Liver (tissue), 9 donors: ENCODE results near the gene TRIM17. TPM values are rescaled to one million over a fixed set of nuclear protein-coding genes. Genes with fewer than 3 reads are reported as not detected.

Experiments used
- DNase-seq: peaks from one replicate; pipeline ENCODE4 v3.0.0-alpha.2; 2017; ENCODE audit warnings: low spot score
- H3K27ac ChIP-seq, 2 donors: one replicate each; pipeline ENCODE4 v1.7.0; 2013; ENCODE audit warnings: inconsistent platforms in 2 of 2, low read length in 2 of 2, control low read depth in 1 of 2, low read depth in 1 of 2, mild to moderate bottlenecking in 1 of 2
- H3K27me3 ChIP-seq, 4 donors: one replicate each; pipeline versions ENCODE4 v1.6.1 to v1.7.0; 2013; ENCODE audit warnings: low read length in 3 of 4, inconsistent platforms in 1 of 4, mild to moderate bottlenecking in 1 of 4, moderate library complexity in 1 of 4; ENCODE audit not compliant: control insufficient read depth in 4 of 4, insufficient read depth in 4 of 4
- H3K36me3 ChIP-seq, 4 donors: one replicate each; pipeline versions ENCODE4 v1.6.1 to v1.7.0; 2013; ENCODE audit warnings: low read length in 3 of 4, mild to moderate bottlenecking in 3 of 4, low read depth in 1 of 4, moderate library complexity in 1 of 4; ENCODE audit not compliant: control insufficient read depth in 4 of 4, insufficient read depth in 3 of 4
- H3K4me1 ChIP-seq, 4 donors: one replicate each; pipeline versions ENCODE4 v1.6.1 to v1.7.0; 2013; ENCODE audit warnings: low read length in 3 of 4, mild to moderate bottlenecking in 3 of 4, moderate library complexity in 1 of 4; ENCODE audit not compliant: control insufficient read depth in 4 of 4, insufficient read depth in 4 of 4
- H3K4me3 ChIP-seq, 3 donors: one replicate each; pipeline versions ENCODE4 v1.6.1 to v1.7.0; 2013; ENCODE audit warnings: low read length in 3 of 3, control low read depth in 1 of 3, low read depth in 1 of 3, mild to moderate bottlenecking in 1 of 3
- H3K9ac ChIP-seq, 2 donors: one replicate each; pipeline ENCODE4 v1.7.0; 2013; ENCODE audit warnings: low read length in 2 of 2, mild to moderate bottlenecking in 2 of 2, moderate library complexity in 2 of 2, control low read depth in 1 of 2, low read depth in 1 of 2
- H3K9me3 ChIP-seq, 4 donors: one replicate each; pipeline versions ENCODE4 v1.6.1 to v1.7.0; 2013; ENCODE audit warnings: low read length in 3 of 4; ENCODE audit not compliant: control insufficient read depth in 4 of 4
- ATF3 ChIP-seq: IDR thresholded peaks from 2 replicates; pipeline ENCODE4 v1.6.1; 2016; ENCODE audit warnings: antibody characterized with exemption
- CTCF ChIP-seq: fragments of 150-350 bp; IDR thresholded peaks from 2 replicates; pipeline ENCODE4 v1.5.1; 2017; ENCODE audit warnings: improper control_type of control experiment, low read depth, low read length; ENCODE audit not compliant: missing input control
- EGR1 ChIP-seq, 2 donors: IDR thresholded peaks; 2 replicates each; pipeline ENCODE4 v1.6.1; 2016 to 2018; ENCODE audit warnings: antibody characterized with exemption in 2 of 2, low read depth in 2 of 2
- FOXA1 ChIP-seq: IDR thresholded peaks from 2 replicates; pipeline ENCODE4 v1.6.1; 2016; ENCODE audit warnings: antibody characterized with exemption
- FOXA2 ChIP-seq: IDR thresholded peaks from 2 replicates; pipeline ENCODE4 v1.6.1; 2016; ENCODE audit warnings: antibody characterized with exemption
- GABPA ChIP-seq, 2 donors: IDR thresholded peaks in 1 of 2; conservative IDR thresholded peaks in 1 of 2; 2 replicates each; pipeline ENCODE4 v1.6.1; 2016; ENCODE audit warnings: antibody characterized with exemption in 2 of 2, mild to moderate bottlenecking in 1 of 2, moderate library complexity in 1 of 2
- HNF4A ChIP-seq, 2 donors: conservative IDR thresholded peaks; 2 replicates each; pipeline ENCODE4 v1.6.1; 2016; ENCODE audit warnings: antibody characterized with exemption in 2 of 2, mild to moderate bottlenecking in 2 of 2
- HNF4G ChIP-seq: IDR thresholded peaks from 2 replicates; pipeline ENCODE4 v1.6.1; 2016; ENCODE audit warnings: antibody characterized with exemption
- JUND ChIP-seq, 2 donors: IDR thresholded peaks; 2 replicates each; pipeline ENCODE4 v1.6.1; 2016; ENCODE audit warnings: antibody characterized with exemption in 2 of 2
- NR2F2 ChIP-seq: IDR thresholded peaks from 2 replicates; pipeline ENCODE4 v1.6.1; 2016; ENCODE audit warnings: antibody characterized with exemption
- RAD21 ChIP-seq, 2 donors: IDR thresholded peaks; 2 replicates each; pipeline ENCODE4 v1.6.1; 2016; ENCODE audit warnings: antibody characterized with exemption in 2 of 2, mild to moderate bottlenecking in 2 of 2
- RXRA ChIP-seq, 2 donors: IDR thresholded peaks; 2 replicates each; pipeline ENCODE4 v1.6.1; 2017 to 2018; ENCODE audit warnings: antibody characterized with exemption in 2 of 2, mild to moderate bottlenecking in 1 of 2
- SP1 ChIP-seq: IDR thresholded peaks from 2 replicates; pipeline ENCODE4 v1.6.1; 2018; ENCODE audit warnings: antibody characterized with exemption, mild to moderate bottlenecking
- TAF1 ChIP-seq: conservative IDR thresholded peaks from 2 replicates; pipeline ENCODE4 v1.6.1; 2016; ENCODE audit warnings: antibody characterized with exemption, mild to moderate bottlenecking
- YY1 ChIP-seq: IDR thresholded peaks from 2 replicates; pipeline ENCODE4 v1.6.1; 2016; ENCODE audit warnings: antibody characterized with exemption, mild to moderate bottlenecking
- ZBTB33 ChIP-seq: IDR thresholded peaks from 2 replicates; pipeline ENCODE4 v1.6.1; 2016; ENCODE audit warnings: antibody characterized with exemption
- WGBS: extraction: QIAGEN DNeasy Blood & Tissue Kit; methylation state at CpG from one replicate; pipeline ENCODE4 v1.1.7; 2013; 5-methylcytosine and 5-hydroxymethylcytosine counted together
- polyA plus RNA-seq, 2 donors: library from polyadenylated mRNA; stranded (reverse) in 1 of 2; unstranded in 1 of 2; fragments of 200-250 nt in 1 of 2; fragments of >200 nt in 1 of 2; fragmentation: Nextera tagmentation in 1 of 2; extraction: Ambion mirVana in 1 of 2; gene quantifications; one replicate each; pipeline versions ENCODE4 v1.2.1 to v1.2.3, GENCODE V29; 2013 to 2015
- total RNA-seq, 2 donors: library from RNA; depleted of rRNA; stranded (reverse); fragments of >200 nt; gene quantifications; one replicate each; pipeline ENCODE4 v1.2.3, GENCODE V29; 2014
- TF ChIP-seq, protein P1 (sequence below): IDR thresholded peaks from 2 replicates; pipeline ENCODE4 v1.6.1; 2016; ENCODE audit warnings: antibody characterized with exemption
- TF ChIP-seq, protein P2 (sequence below): IDR thresholded peaks from 2 replicates; pipeline ENCODE4 v1.6.1; 2016; ENCODE audit warnings: antibody characterized with exemption, mild to moderate bottlenecking
- donor health status: healthy.
- donor health status: healthy.
- donor health status: healthy.
- donor health status: healthy.
- donor health status: healthy.

The TRIM17 gene
- total and polyA plus RNA-seq, 4 donors, result 0.08 to 0.49 TPM; not detected in 2

GRCh38 chr1:228463009-228463558, 46.4 kb upstream of the TRIM17 start:
- DNase-seq, result no peak
- H3K36me3 ChIP-seq, result no peaks in the 10 kb centered on the region
- H3K4me1 ChIP-seq, result peaks cover 0 to 15% (median 5%) of the 10 kb centered on the region in 4 donors
- peaks cover 3 to 18% (median 11%) of the 10 kb centered on the region in 4 donors for H3K27me3 ChIP-seq
- no peak overlapping the region for H3K9ac ChIP-seq
- no peaks in the 10 kb centered on the region for H3K9me3 ChIP-seq
- no peak overlapping the region for H3K4me3 ChIP-seq
- H3K27ac ChIP-seq, result no peak overlapping the region
- 54% methylated on average over 7 of the region's 7 CpGs for WGBS
- TF ChIP-seq TAF1 (no peak), CTCF (no peak), RXRA (IDR thresholded peaks at IDR 0.05) (no peak), ZBTB33 (no peak), YY1 (no peak), JUND (IDR thresholded peaks at IDR 0.05) (no peak), EGR1 (IDR thresholded peaks at IDR 0.05; ENCODE audit: low read depth in 2 of 2) (no peak), FOXA1 (no peak), FOXA2 (no peak), HNF4G (no peak)

DNA sequence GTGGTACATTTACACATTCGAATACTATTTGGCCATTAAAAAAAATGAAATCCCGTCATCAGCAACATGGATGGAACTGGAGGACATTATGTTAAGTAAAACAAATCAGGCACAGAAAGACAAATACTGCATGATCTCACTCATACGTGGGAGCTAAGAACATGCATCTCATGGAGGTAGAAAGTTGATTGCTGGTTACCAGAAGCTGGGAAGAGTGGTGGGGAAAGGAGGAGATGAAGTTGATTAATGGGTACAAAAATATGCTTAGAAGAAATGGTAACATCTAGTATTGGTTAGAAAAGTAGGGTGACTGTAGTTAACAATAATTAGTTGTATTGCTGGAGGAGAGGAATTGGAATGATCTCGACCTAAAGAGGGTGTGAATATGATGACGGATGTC, 45.9 kb upstream of the TRIM17 start:
- 65% methylated on average over 5 of the region's 5 CpGs for WGBS
- peaks cover 0 to 19% (median 5%) of the 10 kb centered on the region in 4 donors for H3K4me1 ChIP-seq
- H3K27me3 ChIP-seq, result peaks cover 3 to 18% (median 11%) of the 10 kb centered on the region in 4 donors

More for the DNA sequence above, 45.9 kb upstream of the TRIM17 start:
- Histone ChIP-seq H3K36me3 (no peaks in the 10 kb centered on the region), H3K27ac (no peak overlapping the region), H3K9ac (no peak overlapping the region), H3K4me3 (no peak overlapping the region), H3K9me3 (no peaks in the 10 kb centered on the region)
- TF ChIP-seq TAF1 (no peak), YY1 (no peak), JUND (IDR thresholded peaks at IDR 0.05) (no peak), GABPA (IDR thresholded peaks at IDR 0.05 in 1 of 2, conservative IDR thresholded peaks at IDR 0.05 in 1 of 2) (no peak), HNF4G (no peak), EGR1 (IDR thresholded peaks at IDR 0.05; ENCODE audit: low read depth in 2 of 2) (no peak), HNF4A (conservative IDR thresholded peaks at IDR 0.05) (no peak), SP1 (no peak), RAD21 (IDR thresholded peaks at IDR 0.05) (no peak), CTCF (no peak), RXRA (IDR thresholded peaks at IDR 0.05) (no peak), ZBTB33 (no peak), FOXA1 (no peak), FOXA2 (no peak), ATF3 (no peak), NR2F2 (no peak)
- TF ChIP-seq, protein P1, sequence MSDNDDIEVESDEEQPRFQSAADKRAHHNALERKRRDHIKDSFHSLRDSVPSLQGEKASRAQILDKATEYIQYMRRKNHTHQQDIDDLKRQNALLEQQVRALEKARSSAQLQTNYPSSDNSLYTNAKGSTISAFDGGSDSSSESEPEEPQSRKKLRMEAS, result no peak
- TF ChIP-seq, protein P2, sequence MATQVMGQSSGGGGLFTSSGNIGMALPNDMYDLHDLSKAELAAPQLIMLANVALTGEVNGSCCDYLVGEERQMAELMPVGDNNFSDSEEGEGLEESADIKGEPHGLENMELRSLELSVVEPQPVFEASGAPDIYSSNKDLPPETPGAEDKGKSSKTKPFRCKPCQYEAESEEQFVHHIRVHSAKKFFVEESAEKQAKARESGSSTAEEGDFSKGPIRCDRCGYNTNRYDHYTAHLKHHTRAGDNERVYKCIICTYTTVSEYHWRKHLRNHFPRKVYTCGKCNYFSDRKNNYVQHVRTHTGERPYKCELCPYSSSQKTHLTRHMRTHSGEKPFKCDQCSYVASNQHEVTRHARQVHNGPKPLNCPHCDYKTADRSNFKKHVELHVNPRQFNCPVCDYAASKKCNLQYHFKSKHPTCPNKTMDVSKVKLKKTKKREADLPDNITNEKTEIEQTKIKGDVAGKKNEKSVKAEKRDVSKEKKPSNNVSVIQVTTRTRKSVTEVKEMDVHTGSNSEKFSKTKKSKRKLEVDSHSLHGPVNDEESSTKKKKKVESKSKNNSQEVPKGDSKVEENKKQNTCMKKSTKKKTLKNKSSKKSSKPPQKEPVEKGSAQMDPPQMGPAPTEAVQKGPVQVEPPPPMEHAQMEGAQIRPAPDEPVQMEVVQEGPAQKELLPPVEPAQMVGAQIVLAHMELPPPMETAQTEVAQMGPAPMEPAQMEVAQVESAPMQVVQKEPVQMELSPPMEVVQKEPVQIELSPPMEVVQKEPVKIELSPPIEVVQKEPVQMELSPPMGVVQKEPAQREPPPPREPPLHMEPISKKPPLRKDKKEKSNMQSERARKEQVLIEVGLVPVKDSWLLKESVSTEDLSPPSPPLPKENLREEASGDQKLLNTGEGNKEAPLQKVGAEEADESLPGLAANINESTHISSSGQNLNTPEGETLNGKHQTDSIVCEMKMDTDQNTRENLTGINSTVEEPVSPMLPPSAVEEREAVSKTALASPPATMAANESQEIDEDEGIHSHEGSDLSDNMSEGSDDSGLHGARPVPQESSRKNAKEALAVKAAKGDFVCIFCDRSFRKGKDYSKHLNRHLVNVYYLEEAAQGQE, result no peak
- no peak for DNase-seq
